ENCODE data around the gene ARHGAP6. TPM values are rescaled to one million over a fixed set of nuclear protein-coding genes. Genes with fewer than 3 reads are reported as not detected.

ARHGAP6 gene
- total and polyA plus RNA-seq, 9 of the 15 experiments (the other 6 are each of a cell fraction or from before 2014, with no cell fraction given): 12.5 to 63.6 (median 41.8) TPM

DNA sequence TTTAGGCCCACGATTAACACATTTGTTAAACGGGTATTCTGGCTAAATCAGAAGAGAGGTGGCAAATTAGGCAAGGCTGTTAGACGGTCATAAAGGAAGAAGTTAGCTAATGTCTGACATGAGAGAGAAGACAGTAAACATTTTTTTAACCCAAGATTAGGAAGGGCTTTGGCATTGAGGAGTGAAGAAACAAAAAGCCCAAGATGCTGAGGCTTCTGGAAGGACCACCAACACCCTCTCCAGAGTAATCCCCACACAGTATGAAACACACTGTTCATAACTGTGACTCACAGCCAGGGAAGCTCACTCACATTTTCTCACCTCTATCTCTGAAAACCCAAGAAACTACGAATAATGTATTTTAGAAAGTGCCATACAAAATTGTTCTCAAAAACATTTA lies 244.9 kb downstream of the ARHGAP6 start:
- intact Hi-C loops (cut with micrococcal nuclease): no loop called here
- ChIA-PET CTCF (ENCODE audit: low intra/inter-chr PET ratio) (no interaction called here), POLR2A (no interaction called here)
- peaks cover 99% of the 10 kb centered on the region for H3K79me2 ChIP-seq (ENCODE audit: control insufficient read depth, insufficient read depth, low read length)
- H4K20me1 ChIP-seq (replicated peaks; ENCODE audit: control insufficient read depth, insufficient read depth, low read length): no peaks in the 10 kb centered on the region
- no TSS peak for BruUV-seq (replicated peaks)
- peaks cover 54% of the 10 kb centered on the region for H3K36me3 ChIP-seq (ENCODE audit: control insufficient read depth, insufficient read depth, low read length)
- TF ChIP-seq ZNF444 (CRISPR knock-in tag; IDR thresholded peaks at IDR 0.05) (no peak), ZFX (CRISPR knock-in tag; IDR thresholded peaks at IDR 0.05) (no peak), ZNF639 (CRISPR knock-in tag; conservative IDR thresholded peaks at IDR 0.05 in 1 of 2, IDR thresholded peaks at IDR 0.05 in 1 of 2) (0 out of 4 replicates have a peak, but pooled peaks of 1 of the 2 experiments have one; percentile 39)
- H3K4me1 ChIP-seq (replicated peaks in 1 of 2; ENCODE audit: control insufficient read depth in 2 of 2, insufficient read depth in 2 of 2, low read length in 2 of 2): peaks cover 0 to 70% of the 10 kb centered on the region in 2 experiments
- peak overlapping the region; percentile 46; the same call in 1 of the 2 replicates for H2AFZ ChIP-seq (ENCODE audit: low read depth, low read length)
- peak overlapping the region in 1 of 2 experiments; percentile 46; a peak in 2 of 4 replicates for H3K9ac ChIP-seq (ENCODE audit: insufficient read depth in 1 of 2, low read depth in 2 of 2, low read length in 2 of 2)
- ATAC-seq (no peak), DNase-seq (ENCODE audit: extremely low read depth in 1 of 4, low spot score in 3 of 4) (no peak), FAIRE-seq (no peak)
- no peaks in the 10 kb centered on the region for H3K9me1 ChIP-seq (ENCODE audit: control insufficient read depth, insufficient read depth, low read length)
- H3K9me3 ChIP-seq (replicated peaks; ENCODE audit: control insufficient read depth, insufficient read depth, low read depth, low read length): 0 out of 2 replicates have a peak, but pooled peaks cover 2% of the 10 kb centered on the region
- no peaks in the 10 kb centered on the region for H3K27me3 ChIP-seq (ENCODE audit: control insufficient read depth in 2 of 2, insufficient read depth in 2 of 2, low read length in 2 of 2)
- H3K4me3 ChIP-seq: no peak overlapping the region
- peak overlapping the region; percentile 71 for H3K27ac ChIP-seq (ENCODE audit: extremely low read depth, low read depth, low read length)
- peak overlapping the region; percentile 67 for H3K4me2 ChIP-seq (ENCODE audit: insufficient read depth, low read length)
- in situ Hi-C loops (cut with MboI): no loop called here
- WGBS (ENCODE audit: insufficient coverage, low coverage, missing lambda C conversion rate): 47% methylated on average over 4 of the region's 4 CpGs
